ENCODE data around the gene SSC5D.

Gene SSC5D

DNA sequence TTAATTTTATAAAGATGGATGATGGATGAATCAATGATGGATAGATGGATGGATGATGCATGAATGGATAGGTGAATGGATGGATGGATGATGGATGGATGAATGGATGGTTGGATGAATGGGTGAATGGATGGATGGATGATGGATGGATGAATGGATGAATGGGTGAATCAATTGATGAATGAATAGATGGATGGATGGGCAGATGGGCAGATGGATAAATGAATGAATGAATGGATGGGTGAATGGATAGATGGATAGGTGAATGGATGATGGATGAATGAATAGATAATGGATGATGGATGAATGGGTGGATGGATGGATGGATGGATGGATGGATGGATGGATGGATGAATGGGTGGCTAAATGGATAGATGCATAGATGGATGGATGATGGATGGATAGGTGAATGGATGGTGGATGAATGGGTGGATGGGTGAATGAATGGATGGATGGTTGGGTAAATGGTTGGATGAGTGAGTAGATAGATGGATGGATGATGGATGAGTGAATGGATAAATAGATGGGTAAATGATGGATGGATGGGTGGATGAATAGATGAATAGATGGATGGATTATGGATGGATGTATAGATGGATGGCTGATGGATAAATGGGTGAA, 79.6 kb downstream of the SSC5D start:
- DNase-seq: no peak
